Femur (tissue), 1 donor: ENCODE data around the gene IDH3G.
A peak's percentile ranks its signal among the peaks of the same experiment; 100 is the strongest.
"Not testable (repeated sequence)": the region's sequence is repeated elsewhere in the genome, so short reads cannot be mapped to it uniquely, and the experiment has no call there.

Experiments used
- DNase-seq: peaks from one replicate; pipeline ENCODE4 v3.0.0-alpha.2; 2017

The IDH3G gene

DNA sequence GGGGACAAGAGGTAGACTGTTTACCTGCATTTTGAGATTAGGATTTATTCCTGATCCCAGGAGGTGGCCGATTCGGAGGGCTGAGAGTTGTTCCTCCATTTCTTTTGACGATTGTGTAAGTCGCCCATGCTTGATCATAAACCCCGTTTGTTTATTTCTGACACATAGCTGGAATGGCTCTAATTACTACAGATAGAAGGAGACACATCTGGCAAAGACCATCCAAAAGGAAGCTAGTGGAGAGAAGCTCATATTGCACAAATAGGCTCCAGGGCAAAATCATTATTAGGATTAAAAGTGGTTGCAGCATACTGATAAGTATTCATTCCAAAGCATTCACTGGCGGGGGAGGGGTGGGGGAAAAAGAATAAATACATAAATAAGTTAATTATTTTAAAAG, 47.2 kb downstream of the IDH3G start:
- not testable (repeated sequence) for DNase-seq

DNA sequence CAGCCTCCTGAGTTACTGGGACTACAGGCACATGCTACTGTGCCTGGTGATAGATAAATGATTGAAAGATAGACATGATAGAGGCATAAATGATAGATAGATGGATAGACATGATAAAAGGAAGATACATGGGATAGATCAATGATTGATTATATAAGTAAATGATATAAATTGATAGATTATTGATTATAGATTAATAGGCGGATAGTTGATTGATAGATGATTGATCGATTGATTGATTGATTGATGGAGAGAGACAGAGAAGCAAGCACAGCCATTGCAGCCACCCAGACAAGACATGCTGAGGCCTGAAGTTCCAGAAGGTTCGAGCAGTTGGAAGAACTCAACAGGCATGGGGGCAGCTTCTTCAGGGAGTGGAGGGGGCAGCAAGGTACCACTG, 47.8 kb downstream of the IDH3G start:
- no peak for DNase-seq

DNA sequence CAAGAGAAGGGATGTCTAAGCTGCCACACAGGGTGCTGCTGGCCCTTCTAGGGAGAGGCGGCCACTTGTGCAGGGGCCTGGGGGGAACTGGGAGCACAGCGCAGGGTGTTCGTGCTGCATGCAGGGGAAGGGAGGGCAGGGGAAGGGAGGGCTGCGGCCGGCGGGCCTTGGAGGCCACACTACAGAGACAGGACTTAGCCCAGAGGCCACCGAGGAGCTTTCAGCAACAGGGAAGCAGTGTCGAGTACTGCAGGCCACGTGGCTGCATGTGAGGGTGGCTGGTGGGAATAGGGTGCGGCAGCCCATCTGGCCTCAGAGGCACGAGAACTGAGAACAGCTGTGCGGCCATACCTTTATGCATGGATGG, 49.1 kb downstream of the IDH3G start:
- not testable (repeated sequence) for DNase-seq

DNA sequence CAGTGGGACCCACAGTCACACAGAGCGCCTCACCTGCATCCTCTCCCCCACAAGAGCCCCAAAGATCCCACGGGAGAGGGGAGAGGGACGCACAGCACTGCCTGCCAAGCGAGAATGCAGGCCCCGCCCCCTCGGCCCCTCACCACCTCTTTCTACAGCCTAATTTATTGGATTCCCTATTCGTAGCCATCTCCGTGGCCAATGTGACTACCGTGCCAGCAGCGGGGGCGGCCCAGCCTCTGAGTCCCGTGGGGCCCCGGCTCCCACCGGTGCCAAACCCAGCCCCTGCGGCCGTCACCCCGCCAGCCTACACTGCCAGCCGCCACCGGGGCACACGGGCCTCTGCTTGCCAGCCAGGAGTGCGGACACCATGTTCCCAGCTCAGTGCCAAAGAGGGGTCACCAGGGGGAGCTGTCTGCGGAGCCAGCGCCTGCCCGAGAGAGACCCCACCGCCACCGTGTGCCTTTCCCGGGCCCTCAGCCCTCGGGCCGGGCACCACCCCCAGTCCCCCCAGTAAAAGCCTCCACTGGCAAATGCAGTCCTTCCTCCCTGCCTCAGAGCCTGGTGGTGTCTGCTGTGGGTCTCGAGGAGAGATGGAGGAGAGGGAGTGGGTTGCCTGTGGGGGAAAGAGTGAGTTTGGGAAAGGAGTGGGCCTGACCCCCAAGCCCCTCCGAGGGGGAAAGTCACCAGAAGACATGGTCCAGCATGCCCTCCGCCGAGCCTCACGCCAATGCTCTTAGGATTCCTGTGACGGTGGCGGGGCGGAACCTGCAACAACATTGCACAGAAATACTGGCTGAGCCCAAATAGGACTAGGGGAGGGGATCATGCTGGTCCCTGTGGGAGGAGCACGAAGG, 49.7 kb downstream of the IDH3G start:
- DNase-seq: no peak

DNA sequence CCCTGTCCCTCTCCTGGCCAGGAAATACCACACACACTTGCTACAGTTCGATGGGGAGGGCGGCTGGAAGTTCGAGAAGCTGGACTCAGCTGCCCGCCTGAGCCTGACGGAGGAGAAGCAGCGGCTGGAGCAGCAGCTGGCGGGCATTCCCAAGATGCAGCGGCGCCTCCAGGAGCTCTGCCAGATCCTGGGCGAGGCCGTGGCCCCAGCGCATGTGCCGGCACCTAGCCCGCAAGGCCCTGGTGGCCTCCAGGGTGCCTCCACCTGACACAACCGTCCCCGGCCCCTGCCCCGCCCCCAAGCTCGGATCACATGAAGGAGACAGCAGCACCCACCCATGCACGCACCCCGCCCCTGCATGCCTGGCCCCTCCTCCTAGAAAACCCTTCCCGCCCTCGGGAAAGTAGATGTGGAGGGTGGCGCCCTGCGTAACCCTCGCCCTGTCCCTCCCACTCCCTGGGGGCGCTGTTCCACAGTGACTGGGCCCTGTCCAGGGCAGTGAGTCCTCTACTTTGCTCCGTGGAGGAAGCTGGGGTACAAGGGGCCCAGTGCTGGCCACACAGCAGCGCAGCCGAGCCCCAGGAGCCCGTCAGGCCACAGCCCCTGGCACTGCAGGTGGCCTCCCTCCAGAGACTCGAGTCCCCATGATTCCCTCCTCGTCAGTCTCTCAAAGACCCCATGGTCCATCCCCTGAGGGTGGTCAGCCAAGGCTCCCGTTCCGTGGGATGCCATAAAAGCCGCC, 50.5 kb downstream of the IDH3G start:
- peak; percentile 60 for DNase-seq

DNA sequence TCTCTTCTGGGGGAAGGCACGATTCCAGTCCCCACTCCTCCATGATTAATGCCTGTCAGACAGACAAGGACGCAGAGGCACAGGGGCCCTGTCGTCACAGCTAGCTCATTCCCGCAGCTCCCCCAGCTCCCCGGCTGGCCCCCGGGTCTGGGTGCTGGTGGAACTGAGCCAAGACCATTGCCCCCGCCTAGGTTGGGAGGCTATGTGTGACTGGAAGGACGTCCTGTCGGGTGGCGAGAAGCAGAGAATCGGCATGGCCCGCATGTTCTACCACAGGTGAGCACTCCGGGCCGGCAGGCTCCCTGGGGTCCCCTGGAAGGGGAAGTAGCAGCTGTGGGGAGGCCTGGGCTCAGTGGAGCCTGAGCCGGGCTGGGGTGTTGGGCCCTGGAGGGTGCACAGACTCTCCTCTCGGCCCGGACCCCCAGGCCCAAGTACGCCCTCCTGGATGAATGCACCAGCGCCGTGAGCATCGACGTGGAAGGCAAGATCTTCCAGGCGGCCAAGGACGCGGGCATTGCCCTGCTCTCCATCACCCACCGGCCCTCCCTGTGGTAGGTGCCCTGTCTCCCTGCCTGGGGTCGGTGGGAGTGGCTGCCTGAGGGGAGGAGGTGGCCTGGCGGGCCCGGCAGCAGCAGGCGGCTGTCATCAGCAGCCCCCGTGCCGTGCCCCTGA, 51.2 kb downstream of the IDH3G start:
- DNase-seq: not testable (repeated sequence)

DNA sequence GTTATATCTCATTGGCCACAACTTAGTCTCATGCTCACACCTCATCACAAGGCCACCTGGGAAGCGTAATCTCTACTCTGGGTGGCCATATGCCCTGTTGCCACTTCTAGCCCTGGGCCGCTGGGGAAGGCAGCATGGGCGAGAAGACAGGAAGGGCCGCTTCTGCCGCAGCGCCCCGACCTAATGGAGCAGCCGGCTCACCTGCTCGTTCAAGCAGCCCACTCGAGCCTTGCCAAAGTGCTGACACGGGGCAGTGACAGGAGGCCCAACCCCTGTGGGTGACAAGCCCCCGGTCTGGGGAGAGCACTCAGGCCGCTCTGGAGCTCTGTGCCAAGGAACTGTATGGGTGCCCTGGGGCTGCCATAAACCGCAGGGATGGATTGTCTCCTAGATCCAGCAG, 52.1 kb downstream of the IDH3G start:
- DNase-seq: not testable (repeated sequence)

DNA sequence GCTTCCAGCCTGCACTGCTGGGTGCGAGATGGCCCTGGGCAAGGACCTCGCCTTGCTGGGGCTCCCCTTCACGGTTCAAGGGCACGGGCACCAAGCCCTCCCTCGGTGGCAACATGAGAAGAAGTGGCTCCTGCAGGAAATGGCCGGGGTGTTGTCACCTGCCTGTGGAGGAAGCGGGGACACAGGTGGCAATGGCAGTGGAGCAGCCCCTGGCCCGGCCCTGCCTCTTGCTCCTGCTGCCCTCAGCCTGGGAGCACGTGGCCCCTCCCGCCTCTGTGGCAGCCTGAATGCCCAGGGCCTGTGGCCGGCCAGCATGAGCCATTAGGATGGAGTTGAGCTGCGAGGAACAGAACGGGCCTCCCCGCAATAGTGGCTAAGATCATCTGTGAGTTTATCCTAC, 52.7 kb downstream of the IDH3G start:
- no peak for DNase-seq

DNA sequence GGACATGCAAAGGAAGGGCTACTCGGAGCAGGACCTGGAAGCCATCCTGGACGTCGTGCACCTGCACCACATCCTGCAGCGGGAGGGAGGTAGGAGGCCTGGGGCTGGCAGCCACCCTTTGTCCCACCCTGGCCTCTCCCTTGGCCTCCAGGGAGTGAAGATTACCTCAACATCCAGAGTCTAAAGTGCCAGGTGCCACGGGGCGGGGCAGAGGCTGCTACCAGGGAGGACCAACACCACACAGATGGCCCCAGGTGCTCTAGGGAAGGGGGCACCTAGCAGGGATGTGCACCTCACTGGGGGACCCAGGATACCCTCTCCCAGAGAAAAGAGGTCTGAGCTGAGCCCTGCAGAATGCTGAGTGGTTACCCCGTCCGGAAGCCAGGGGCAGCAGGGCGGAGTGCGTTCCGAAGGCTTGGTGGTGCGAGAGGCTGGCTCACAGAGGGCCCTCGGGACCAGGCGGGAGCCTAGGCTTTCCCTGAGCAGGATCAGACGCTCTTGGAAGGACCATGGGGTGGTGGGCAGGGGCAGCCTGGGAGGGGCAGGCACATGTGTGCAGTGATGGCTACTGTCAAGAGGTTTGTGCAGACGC, 53.4 kb downstream of the IDH3G start:
- no peak for DNase-seq

DNA sequence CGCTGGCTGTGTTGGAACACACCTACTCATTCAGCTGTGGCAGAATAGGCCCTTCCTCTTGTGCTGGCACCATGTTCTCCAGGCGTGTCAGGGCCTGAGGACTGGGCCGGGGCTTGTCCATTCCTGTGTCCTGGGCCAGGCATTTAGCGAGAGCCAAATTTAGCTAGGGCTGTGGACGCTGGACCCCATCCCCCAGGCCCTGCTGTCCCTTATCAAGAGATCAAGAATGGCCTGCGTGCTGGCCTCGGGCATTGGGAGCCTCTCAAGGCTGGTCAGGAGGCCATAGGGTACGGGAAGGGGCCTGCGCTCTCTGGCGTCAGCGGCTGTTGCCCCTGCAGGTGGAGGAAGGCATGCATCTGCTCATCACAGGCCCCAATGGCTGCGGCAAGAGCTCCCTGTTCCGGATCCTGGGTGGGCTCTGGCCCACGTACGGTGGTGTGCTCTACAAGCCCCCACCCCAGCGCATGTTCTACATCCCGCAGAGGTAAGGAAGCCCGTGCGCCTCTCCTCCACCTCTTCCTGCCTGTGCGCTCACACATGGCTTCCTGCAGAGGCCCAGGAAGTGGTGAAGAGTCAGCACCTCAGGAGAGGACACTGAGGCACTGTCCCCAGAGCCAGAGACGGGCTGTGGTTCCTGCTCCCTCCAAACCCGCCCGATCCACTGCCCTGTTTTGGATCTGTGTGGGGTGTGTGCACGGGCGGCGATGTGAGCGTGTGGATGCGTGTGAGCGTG, 54.3 kb downstream of the IDH3G start:
- DNase-seq: no peak

DNA sequence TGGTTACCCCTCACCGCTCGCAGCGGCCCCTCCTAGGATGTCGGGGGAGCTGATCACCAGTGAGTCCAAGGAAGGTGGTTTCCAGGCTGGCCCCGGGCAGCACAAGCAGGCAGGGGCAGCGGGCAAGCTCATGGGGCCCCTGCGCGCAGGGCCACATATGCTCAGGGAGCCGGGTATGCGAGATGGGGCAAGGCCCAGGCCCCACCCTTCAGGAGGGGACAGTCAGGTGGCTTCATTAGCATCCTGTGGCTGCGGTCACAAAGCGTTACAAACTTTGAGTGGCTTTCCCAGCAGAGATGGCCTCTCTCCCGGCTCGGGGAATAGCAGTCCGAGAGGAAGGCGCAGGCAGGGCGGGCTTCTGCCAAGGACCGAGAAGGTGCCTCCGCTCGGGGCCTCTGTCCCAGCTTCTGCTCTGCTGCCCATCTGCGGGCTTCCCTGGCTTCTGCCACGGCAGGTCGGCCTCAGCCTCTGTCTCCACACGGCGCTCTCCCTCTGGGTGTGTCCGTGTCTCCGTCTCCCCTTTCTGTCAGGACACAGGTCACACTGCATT, 56.0 kb downstream of the IDH3G start:
- no peak for DNase-seq

DNA sequence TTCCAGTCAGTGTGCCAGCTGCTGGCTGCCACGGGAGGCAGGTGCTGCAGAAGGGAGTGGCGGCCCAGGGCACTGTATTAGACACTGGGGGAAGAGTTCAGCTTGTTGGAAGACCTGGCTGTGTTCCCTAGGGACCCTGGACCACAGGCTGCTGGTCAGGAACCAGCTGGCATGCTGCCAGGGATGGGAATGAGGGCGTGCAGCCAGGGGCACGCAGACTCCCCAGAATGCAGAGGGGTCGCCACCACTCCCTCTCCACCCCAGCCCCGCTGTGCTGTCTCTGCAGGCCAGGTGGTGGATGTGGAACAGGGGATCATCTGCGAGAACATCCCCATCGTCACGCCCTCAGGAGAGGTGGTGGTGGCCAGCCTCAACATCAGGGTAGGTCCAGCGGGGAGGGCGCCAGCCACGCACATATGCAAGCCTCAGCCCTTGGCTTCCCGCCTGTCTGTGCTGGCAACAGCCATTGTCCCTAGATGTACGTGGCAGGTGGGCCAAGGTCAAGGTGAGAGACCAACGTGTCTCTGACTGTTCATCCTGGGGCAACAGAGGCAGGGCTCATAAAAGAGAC, 57.2 kb downstream of the IDH3G start:
- no peak for DNase-seq

DNA sequence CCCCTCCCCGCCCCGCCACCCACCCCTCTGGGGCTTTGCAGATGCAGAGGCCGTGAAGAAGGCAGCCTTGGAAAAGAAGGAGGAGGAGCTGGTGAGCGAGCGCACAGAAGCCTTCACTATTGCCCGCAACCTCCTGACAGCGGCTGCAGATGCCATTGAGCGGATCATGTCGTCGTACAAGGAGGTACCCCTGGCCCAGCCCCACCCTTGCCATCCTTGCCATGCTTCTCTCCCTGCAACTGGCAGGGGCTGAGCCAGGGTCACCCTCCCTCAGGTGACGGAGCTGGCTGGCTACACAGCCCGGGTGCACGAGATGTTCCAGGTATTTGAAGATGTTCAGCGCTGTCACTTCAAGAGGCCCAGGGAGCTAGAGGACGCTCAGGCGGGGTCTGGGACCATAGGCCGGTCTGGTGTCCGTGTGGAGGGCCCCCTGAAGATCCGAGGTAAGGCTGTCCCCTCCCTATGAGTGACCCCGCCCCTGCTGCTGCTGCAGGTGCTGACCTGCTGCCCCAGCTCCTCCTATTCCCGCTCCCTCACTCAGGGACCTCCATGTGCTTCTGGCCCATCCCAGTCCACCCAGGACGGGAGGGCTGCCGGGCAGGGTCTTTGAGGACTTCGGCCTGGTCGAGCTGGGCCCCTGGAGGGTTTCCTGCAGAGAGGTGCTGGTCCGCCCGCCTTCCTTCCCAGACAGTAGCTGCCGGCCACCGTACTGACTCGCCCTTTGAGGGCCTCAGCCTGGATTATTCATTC, 57.9 kb downstream of the IDH3G start:
- no peak for DNase-seq
